ENCODE data around the gene COL16A1.

Gene COL16A1

DNA sequence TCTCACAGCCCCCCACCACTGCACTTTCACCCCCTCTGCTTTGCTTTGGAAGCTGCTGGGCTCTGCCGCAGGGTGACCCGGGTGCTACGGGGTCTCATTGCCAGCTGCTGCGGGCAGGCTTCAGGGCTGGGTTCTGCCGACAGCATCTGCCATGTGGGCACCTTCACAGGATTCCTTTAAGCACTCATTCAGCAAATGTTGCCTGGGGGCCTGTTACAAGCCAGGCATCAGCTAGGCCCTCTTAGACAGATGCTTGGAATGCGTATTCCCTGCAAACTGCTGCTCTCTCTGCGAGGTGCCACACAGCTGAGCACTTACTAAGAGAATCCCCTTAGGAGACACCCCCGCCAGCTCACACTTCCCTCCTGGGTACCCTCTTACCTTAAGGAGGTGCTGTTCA is 29.2 kb downstream of the COL16A1 start:
- ChIA-PET CTCF (interaction anchor here (1.1 to 2.2 kb wide), 2 partner anchors 27 to 71 kb away, joined by 3 to 6 read pairs; no protein-coding TSS in a partner anchor), POLR2A (no interaction called here)
- H3K9me3 ChIP-seq (ENCODE audit: control insufficient read depth, insufficient read depth, low read depth, low read length), result no peaks in the 10 kb centered on the region
- TF ChIP-seq ZNF585B (tag by site-specific recombination; IDR thresholded peaks at IDR 0.05) (no peak), ZNF501 (tag by site-specific recombination; IDR thresholded peaks at IDR 0.05) (no peak), KLF7 (tag by site-specific recombination; IDR thresholded peaks at IDR 0.05; ENCODE audit: borderline replicate concordance) (no peak), ZNF239 (tag by site-specific recombination; IDR thresholded peaks at IDR 0.05) (no peak), ZNF48 (tag by site-specific recombination; IDR thresholded peaks at IDR 0.05) (no peak), ZNF274 (IDR thresholded peaks at IDR 0.05; ENCODE audit: low read length) (no peak), ZNF274 (tag by site-specific recombination; IDR thresholded peaks at IDR 0.05; ENCODE audit: borderline replicate concordance) (no peak), ZNF335 (tag by site-specific recombination; conservative IDR thresholded peaks at IDR 0.05) (no peak), ZNF221 (tag by site-specific recombination; IDR thresholded peaks at IDR 0.05; ENCODE audit: borderline replicate concordance) (no peak), BCL11A (tag by site-specific recombination; IDR thresholded peaks at IDR 0.05; ENCODE audit: low read depth) (no peak), ZNF473 (tag by site-specific recombination; IDR thresholded peaks at IDR 0.05) (no peak), GLIS1 (tag by site-specific recombination; IDR thresholded peaks at IDR 0.05) (no peak), ZNF776 (tag by site-specific recombination; IDR thresholded peaks at IDR 0.05; ENCODE audit: borderline replicate concordance) (no peak)
- TF ChIP-seq, protein P1, sequence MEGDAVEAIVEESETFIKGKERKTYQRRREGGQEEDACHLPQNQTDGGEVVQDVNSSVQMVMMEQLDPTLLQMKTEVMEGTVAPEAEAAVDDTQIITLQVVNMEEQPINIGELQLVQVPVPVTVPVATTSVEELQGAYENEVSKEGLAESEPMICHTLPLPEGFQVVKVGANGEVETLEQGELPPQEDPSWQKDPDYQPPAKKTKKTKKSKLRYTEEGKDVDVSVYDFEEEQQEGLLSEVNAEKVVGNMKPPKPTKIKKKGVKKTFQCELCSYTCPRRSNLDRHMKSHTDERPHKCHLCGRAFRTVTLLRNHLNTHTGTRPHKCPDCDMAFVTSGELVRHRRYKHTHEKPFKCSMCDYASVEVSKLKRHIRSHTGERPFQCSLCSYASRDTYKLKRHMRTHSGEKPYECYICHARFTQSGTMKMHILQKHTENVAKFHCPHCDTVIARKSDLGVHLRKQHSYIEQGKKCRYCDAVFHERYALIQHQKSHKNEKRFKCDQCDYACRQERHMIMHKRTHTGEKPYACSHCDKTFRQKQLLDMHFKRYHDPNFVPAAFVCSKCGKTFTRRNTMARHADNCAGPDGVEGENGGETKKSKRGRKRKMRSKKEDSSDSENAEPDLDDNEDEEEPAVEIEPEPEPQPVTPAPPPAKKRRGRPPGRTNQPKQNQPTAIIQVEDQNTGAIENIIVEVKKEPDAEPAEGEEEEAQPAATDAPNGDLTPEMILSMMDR (tag by site-specific recombination; IDR thresholded peaks at IDR 0.05), result no peak
- TF ChIP-seq, protein P2, sequence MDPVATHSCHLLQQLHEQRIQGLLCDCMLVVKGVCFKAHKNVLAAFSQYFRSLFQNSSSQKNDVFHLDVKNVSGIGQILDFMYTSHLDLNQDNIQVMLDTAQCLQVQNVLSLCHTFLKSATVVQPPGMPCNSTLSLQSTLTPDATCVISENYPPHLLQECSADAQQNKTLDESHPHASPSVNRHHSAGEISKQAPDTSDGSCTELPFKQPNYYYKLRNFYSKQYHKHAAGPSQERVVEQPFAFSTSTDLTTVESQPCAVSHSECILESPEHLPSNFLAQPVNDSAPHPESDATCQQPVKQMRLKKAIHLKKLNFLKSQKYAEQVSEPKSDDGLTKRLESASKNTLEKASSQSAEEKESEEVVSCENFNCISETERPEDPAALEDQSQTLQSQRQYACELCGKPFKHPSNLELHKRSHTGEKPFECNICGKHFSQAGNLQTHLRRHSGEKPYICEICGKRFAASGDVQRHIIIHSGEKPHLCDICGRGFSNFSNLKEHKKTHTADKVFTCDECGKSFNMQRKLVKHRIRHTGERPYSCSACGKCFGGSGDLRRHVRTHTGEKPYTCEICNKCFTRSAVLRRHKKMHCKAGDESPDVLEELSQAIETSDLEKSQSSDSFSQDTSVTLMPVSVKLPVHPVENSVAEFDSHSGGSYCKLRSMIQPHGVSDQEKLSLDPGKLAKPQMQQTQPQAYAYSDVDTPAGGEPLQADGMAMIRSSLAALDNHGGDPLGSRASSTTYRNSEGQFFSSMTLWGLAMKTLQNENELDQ (tag by site-specific recombination; IDR thresholded peaks at IDR 0.05; ENCODE audit: low read depth), result no peak
- TF ChIP-seq, protein P3, sequence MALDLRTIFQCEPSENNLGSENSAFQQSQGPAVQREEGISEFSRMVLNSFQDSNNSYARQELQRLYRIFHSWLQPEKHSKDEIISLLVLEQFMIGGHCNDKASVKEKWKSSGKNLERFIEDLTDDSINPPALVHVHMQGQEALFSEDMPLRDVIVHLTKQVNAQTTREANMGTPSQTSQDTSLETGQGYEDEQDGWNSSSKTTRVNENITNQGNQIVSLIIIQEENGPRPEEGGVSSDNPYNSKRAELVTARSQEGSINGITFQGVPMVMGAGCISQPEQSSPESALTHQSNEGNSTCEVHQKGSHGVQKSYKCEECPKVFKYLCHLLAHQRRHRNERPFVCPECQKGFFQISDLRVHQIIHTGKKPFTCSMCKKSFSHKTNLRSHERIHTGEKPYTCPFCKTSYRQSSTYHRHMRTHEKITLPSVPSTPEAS (tag by site-specific recombination; IDR thresholded peaks at IDR 0.05), result no peak
- TF ChIP-seq, protein P4, sequence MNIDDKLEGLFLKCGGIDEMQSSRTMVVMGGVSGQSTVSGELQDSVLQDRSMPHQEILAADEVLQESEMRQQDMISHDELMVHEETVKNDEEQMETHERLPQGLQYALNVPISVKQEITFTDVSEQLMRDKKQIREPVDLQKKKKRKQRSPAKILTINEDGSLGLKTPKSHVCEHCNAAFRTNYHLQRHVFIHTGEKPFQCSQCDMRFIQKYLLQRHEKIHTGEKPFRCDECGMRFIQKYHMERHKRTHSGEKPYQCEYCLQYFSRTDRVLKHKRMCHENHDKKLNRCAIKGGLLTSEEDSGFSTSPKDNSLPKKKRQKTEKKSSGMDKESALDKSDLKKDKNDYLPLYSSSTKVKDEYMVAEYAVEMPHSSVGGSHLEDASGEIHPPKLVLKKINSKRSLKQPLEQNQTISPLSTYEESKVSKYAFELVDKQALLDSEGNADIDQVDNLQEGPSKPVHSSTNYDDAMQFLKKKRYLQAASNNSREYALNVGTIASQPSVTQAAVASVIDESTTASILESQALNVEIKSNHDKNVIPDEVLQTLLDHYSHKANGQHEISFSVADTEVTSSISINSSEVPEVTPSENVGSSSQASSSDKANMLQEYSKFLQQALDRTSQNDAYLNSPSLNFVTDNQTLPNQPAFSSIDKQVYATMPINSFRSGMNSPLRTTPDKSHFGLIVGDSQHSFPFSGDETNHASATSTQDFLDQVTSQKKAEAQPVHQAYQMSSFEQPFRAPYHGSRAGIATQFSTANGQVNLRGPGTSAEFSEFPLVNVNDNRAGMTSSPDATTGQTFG (tag by site-specific recombination; IDR thresholded peaks at IDR 0.05; ENCODE audit: borderline replicate concordance), result no peak
- TF ChIP-seq, protein P5, sequence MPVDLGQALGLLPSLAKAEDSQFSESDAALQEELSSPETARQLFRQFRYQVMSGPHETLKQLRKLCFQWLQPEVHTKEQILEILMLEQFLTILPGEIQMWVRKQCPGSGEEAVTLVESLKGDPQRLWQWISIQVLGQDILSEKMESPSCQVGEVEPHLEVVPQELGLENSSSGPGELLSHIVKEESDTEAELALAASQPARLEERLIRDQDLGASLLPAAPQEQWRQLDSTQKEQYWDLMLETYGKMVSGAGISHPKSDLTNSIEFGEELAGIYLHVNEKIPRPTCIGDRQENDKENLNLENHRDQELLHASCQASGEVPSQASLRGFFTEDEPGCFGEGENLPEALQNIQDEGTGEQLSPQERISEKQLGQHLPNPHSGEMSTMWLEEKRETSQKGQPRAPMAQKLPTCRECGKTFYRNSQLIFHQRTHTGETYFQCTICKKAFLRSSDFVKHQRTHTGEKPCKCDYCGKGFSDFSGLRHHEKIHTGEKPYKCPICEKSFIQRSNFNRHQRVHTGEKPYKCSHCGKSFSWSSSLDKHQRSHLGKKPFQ (tag by site-specific recombination; IDR thresholded peaks at IDR 0.05), result no peak
- TF ChIP-seq, protein P6, sequence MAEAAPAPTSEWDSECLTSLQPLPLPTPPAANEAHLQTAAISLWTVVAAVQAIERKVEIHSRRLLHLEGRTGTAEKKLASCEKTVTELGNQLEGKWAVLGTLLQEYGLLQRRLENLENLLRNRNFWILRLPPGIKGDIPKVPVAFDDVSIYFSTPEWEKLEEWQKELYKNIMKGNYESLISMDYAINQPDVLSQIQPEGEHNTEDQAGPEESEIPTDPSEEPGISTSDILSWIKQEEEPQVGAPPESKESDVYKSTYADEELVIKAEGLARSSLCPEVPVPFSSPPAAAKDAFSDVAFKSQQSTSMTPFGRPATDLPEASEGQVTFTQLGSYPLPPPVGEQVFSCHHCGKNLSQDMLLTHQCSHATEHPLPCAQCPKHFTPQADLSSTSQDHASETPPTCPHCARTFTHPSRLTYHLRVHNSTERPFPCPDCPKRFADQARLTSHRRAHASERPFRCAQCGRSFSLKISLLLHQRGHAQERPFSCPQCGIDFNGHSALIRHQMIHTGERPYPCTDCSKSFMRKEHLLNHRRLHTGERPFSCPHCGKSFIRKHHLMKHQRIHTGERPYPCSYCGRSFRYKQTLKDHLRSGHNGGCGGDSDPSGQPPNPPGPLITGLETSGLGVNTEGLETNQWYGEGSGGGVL (tag by site-specific recombination; IDR thresholded peaks at IDR 0.05), result no peak
- TF ChIP-seq, protein P7, sequence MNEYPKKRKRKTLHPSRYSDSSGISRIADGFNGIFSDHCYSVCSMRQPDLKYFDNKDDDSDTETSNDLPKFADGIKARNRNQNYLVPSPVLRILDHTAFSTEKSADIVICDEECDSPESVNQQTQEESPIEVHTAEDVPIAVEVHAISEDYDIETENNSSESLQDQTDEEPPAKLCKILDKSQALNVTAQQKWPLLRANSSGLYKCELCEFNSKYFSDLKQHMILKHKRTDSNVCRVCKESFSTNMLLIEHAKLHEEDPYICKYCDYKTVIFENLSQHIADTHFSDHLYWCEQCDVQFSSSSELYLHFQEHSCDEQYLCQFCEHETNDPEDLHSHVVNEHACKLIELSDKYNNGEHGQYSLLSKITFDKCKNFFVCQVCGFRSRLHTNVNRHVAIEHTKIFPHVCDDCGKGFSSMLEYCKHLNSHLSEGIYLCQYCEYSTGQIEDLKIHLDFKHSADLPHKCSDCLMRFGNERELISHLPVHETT (tag by site-specific recombination; IDR thresholded peaks at IDR 0.05), result no peak
- H3K4me1 ChIP-seq (ENCODE audit: control insufficient read depth, insufficient read depth, low read length), result peaks cover 4% of the 10 kb centered on the region
- no peak overlapping the region for H3K27ac ChIP-seq (ENCODE audit: extremely low read depth, low read depth, low read length)
- H3K4me3 ChIP-seq (ENCODE audit: low read depth, low read length), result no peak overlapping the region
- H3K36me3 ChIP-seq (ENCODE audit: control insufficient read depth in 2 of 2, insufficient read depth in 1 of 2, low read length in 2 of 2), result no peaks in the 10 kb centered on the region
